Stimulated activated CD8-positive, alpha-beta memory T cell treated with anti-CD3 and anti-CD28 coated beads, Interleukin-12 subunit alpha, Interleukin-12 subunit beta, amount 100 ng/mL, for 24 hours (primary cell): ENCODE measurements around the gene TNIP1.

Experiments
- DNase-seq: peaks from one replicate; pipeline ENCODE4 v3.0.0-alpha.2; 2020; ENCODE audit errors: extremely low read depth

TNIP1 gene

GRCh38 chr5:151041577-151042268 lies 39.1 kb downstream of the TNIP1 start:
- no peak for DNase-seq

- DNase-seq: no peak
Observed at GRCh38 chr5:151040211-151040747, 40.6 kb downstream of the TNIP1 start.

GRCh38 chr5:151039665-151040064 lies 41.2 kb downstream of the TNIP1 start:
- no peak for DNase-seq

GRCh38 chr5:151038801-151039238 lies 42.0 kb downstream of the TNIP1 start:
- DNase-seq: no peak

- DNase-seq: no peak
Observed at GRCh38 chr5:151038412-151038745, 42.5 kb downstream of the TNIP1 start.

- DNase-seq: no peak
Observed at GRCh38 chr5:151037561-151038411, 43.0 kb downstream of the TNIP1 start.

- no peak for DNase-seq
Observed at GRCh38 chr5:151036556-151036955, 44.3 kb downstream of the TNIP1 start.

- DNase-seq: no peak
Observed at GRCh38 chr5:151034422-151035379, 46.1 kb downstream of the TNIP1 start.

GRCh38 chr5:151033217-151033934 lies 47.5 kb downstream of the TNIP1 start:
- DNase-seq: no peak

- no peak for DNase-seq
Observed at GRCh38 chr5:151031554-151031953, 49.3 kb downstream of the TNIP1 start.

GRCh38 chr5:151030379-151030778 lies 50.5 kb downstream of the TNIP1 start:
- no peak for DNase-seq

- DNase-seq: no peak
Observed at GRCh38 chr5:151030056-151030336, 50.8 kb downstream of the TNIP1 start.

GRCh38 chr5:151029179-151030055 lies 51.4 kb downstream of the TNIP1 start:
- no peak for DNase-seq

- no peak for DNase-seq
Observed at GRCh38 chr5:151028717-151029116, 52.1 kb downstream of the TNIP1 start.

- DNase-seq: no peak
Observed at GRCh38 chr5:151027961-151028479, 52.8 kb downstream of the TNIP1 start.

- DNase-seq: no peak
Observed at GRCh38 chr5:151026679-151027078, 54.2 kb downstream of the TNIP1 start.

GRCh38 chr5:151026088-151026487 lies 54.7 kb downstream of the TNIP1 start:
- DNase-seq: no peak

- no peak for DNase-seq
Observed at GRCh38 chr5:151025250-151025606, 55.6 kb downstream of the TNIP1 start.

GRCh38 chr5:151024440-151025249 lies 56.2 kb downstream of the TNIP1 start:
- no peak for DNase-seq
